ENCODE data around the gene SF3B1. TPM values are rescaled to one million over a fixed set of nuclear protein-coding genes. Genes with fewer than 3 reads are reported as not detected.
A peak's percentile ranks its signal among the peaks of the same experiment; 100 is the strongest.

The SF3B1 gene, protein sequence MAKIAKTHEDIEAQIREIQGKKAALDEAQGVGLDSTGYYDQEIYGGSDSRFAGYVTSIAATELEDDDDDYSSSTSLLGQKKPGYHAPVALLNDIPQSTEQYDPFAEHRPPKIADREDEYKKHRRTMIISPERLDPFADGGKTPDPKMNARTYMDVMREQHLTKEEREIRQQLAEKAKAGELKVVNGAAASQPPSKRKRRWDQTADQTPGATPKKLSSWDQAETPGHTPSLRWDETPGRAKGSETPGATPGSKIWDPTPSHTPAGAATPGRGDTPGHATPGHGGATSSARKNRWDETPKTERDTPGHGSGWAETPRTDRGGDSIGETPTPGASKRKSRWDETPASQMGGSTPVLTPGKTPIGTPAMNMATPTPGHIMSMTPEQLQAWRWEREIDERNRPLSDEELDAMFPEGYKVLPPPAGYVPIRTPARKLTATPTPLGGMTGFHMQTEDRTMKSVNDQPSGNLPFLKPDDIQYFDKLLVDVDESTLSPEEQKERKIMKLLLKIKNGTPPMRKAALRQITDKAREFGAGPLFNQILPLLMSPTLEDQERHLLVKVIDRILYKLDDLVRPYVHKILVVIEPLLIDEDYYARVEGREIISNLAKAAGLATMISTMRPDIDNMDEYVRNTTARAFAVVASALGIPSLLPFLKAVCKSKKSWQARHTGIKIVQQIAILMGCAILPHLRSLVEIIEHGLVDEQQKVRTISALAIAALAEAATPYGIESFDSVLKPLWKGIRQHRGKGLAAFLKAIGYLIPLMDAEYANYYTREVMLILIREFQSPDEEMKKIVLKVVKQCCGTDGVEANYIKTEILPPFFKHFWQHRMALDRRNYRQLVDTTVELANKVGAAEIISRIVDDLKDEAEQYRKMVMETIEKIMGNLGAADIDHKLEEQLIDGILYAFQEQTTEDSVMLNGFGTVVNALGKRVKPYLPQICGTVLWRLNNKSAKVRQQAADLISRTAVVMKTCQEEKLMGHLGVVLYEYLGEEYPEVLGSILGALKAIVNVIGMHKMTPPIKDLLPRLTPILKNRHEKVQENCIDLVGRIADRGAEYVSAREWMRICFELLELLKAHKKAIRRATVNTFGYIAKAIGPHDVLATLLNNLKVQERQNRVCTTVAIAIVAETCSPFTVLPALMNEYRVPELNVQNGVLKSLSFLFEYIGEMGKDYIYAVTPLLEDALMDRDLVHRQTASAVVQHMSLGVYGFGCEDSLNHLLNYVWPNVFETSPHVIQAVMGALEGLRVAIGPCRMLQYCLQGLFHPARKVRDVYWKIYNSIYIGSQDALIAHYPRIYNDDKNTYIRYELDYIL
- total RNA-seq (2013; cell fraction: nucleolus; rRNA removed): 1,461 and 1,609 TPM in 2 replicates
- total RNA-seq (2014; rRNA removed) (236 and 277 TPM in 2 replicates), total RNA-seq (2014; rRNA removed; fragmentation: Illumina TruSeq; extraction: Trizol) (241 and 248 TPM in 2 replicates), total RNA-seq (2021) (262 and 263 TPM in 2 replicates), polyA plus RNA-seq (2011; rRNA removed) (565 and 880 TPM in 2 replicates), polyA plus RNA-seq (2014; fragmentation: Illumina TruSeq; extraction: Trizol) (324 and 460 TPM in 2 replicates), polyA plus RNA-seq (2014; fragmentation: Nextera tagmentation; extraction: Ambion mirVana) (100 to 1,000 TPM; 163 to 170 TPM), polyA plus RNA-seq (2014; rRNA removed) (150 and 191 TPM in 2 replicates), polyA plus RNA-seq (2016; fragmentation: Nextera tagmentation; extraction: Ambion mirVana) (100 to 1,000 TPM; 232 to 246 TPM), polyA minus RNA-seq (2011; rRNA and poly(A)+ RNA removed) (301 and 769 TPM in 2 replicates), Bru-seq, nascent RNA (percentile 97 among the genes with signal in this experiment), BruChase-seq, experiment 1, labeled RNA remaining after a 6-hour chase (percentile 99 among the genes with signal in this experiment), BruChase-seq, experiment 2, labeled RNA remaining after a 2-hour chase (percentile 99 among the genes with signal in this experiment)
- 149 TPM for polyA plus RNA-seq (2011; ENCODE audit: low read depth)
- 149 and 276 TPM in 2 replicates for polyA plus RNA-seq (2011; cell fraction: cytosol; rRNA removed)
- 1,214 and 1,398 TPM in 2 replicates for polyA plus RNA-seq (2011; cell fraction: nucleus; rRNA removed)
- 229 and 264 TPM in 2 replicates for polyA plus RNA-seq (2012)
- polyA minus RNA-seq (2011; cell fraction: cytosol; rRNA and poly(A)+ RNA removed): 57.1 and 80.7 TPM in 2 replicates
- polyA minus RNA-seq (2011; cell fraction: nucleus; rRNA and poly(A)+ RNA removed): 245 and 280 TPM in 2 replicates
- long read RNA-seq, experiment 1, full-length matches to known transcripts: 44 of 162 reads
- long read RNA-seq, experiment 1, partial matches to known transcripts: 109 of 162 reads
- long read RNA-seq, experiment 1, other reads (novel, unspliced or antisense): 9 of 162 reads
- long read RNA-seq, experiment 2, full-length matches to known transcripts: 15 of 1,205 reads
- long read RNA-seq, experiment 2, partial matches to known transcripts: 1,165 of 1,205 reads
- long read RNA-seq, experiment 2, other reads (novel, unspliced or antisense): 25 of 1,205 reads

DNA sequence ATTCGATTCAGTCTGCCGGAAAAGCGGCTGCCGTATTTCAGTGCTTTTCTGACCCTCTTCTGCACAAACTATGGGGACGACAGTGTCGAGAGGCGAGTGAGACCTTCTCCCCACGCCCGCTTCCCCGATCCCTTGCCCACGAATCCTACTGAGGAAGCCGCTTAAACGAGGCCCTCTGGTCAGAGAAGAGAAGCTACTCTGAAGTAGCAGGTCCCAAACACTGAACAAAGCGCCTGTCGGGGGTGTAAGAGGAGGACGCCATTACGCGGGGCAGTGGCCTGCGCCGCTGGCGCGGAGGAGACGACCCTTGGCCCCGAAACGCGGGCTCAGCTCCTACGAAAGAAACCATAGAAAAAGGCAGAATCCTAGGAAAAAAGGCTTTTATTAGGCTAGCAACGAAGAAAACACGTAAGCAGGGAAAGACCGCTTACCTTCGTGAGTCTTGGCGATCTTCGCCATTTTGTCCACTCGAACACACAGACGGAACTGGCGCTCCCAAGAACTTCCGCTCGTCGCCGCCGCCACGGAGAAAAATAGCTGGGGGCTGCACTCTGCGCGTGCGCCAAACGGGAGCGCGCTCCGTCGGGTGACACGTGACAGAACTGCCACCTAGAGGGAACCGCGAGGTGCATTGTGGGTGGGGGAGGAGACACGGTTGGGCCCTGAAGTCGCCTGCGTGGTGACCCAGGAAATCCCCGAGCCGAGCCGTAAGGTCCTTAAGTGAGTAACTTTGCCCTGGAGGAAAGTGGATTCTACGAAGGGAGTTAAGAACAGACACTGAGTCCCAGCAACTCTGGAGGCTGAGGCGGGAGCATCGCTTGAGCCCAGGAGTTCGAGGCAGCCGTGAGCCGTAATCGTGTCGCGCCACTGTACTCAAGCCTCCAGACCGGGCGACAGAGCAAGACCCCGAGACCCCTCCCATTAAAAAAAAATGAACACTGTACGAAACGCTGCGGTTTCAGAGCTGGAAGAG, at the start of gene SF3B1:
SF3B1 (minus strand) TSS at position 488 of the 973 bp plus-strand sequence; CDS start at position 459, 29 bp downstream.
- 1% methylated on average over 74 of the region's 74 CpGs for WGBS (ENCODE audit: insufficient coverage, insufficient replicate concordance, low lambda C conversion rate, missing lambda C conversion rate)
- H2AFZ ChIP-seq (ENCODE audit: control insufficient read depth, low read depth, low read length): peak within 1 kb of the TSS; percentile 91
- POLR2A ChIA-PET: interaction anchor here (0.6 to 6.3 kb wide), 13 partner anchors 10 to 276 kb away, joined by 3 to 63 read pairs (median 3); partner anchors contain the start of genes COQ10B, HSPD1, HSPE1 and MARS2
- RAD21 ChIA-PET (ENCODE audit: unreplicated experiment): interaction anchor here (0.7 to 5.7 kb wide), 5 partner anchors 18 to 271 kb away, joined by 3 to 38 read pairs (median 4); partner anchors contain the start of genes COQ10B, HSPD1, HSPE1 and MARS2
- H3K4me3 ChIP-seq: peak within 1 kb of the TSS; percentile 92
- SMC1A ChIA-PET (ENCODE audit: uncharacterized antibody, unreplicated experiment): interaction anchor here (0.6 to 4.6 kb wide), 9 partner anchors 11 to 552 kb away, joined by 3 to 32 read pairs (median 5); partner anchors contain the start of genes COQ10B, HSPD1, HSPE1 and MOB4
- peak within 1 kb of the TSS; percentile 100 for H3K9ac ChIP-seq (ENCODE audit: control insufficient read depth, insufficient read depth, low read length)
- H3K79me2 ChIP-seq (ENCODE audit: control insufficient read depth, insufficient read depth, low read length): peaks cover 62% of the 10 kb centered on the region
- H3K36me3 ChIP-seq (ENCODE audit: control insufficient read depth in 2 of 2, insufficient read depth in 2 of 2, low read length in 1 of 2): peaks cover 0 to under 1% of the 10 kb centered on the region in 2 experiments; a peak in 1 of 4 replicates
- CTCF ChIA-PET: interaction anchor here (0.6 to 1.1 kb wide), 3 partner anchors 18 to 557 kb away, joined by 3 to 4 read pairs (median 3); partner anchors contain the start of gene COQ10B
- peak; percentile 56 for FAIRE-seq
- no peaks in the 10 kb centered on the region for H3K9me3 ChIP-seq (replicated peaks; ENCODE audit: control insufficient read depth, insufficient read depth, low read length)
- DNase-seq (ENCODE audit: low read depth, low spot score): peak; percentile 95
- H4K20me1 ChIP-seq (ENCODE audit: control insufficient read depth, insufficient read depth): peaks cover 1% of the 10 kb centered on the region
- H3K27ac ChIP-seq (ENCODE audit: control insufficient read depth, insufficient read depth): peak within 1 kb of the TSS; percentile 99
- no peaks in the 10 kb centered on the region for H3K27me3 ChIP-seq (replicated peaks in 1 of 2; ENCODE audit: control insufficient read depth in 2 of 2, insufficient read depth in 2 of 2, low read length in 1 of 2)
- peaks cover 4% of the 10 kb centered on the region; the same call in 1 of the 2 replicates for H3K4me1 ChIP-seq (ENCODE audit: control insufficient read depth, insufficient read depth, low read length)
- intact Hi-C loops (cut with micrococcal nuclease; ENCODE audit: unreplicated experiment) (loop anchor here (1.0 to 2.0 kb wide), 3 partner anchors 18 to 270 kb away; partner anchors contain the start of genes COQ10B, HSPD1 and MARS2), in situ Hi-C loops (cut with MboI) (no loop called here)
- peak; percentile 91 for ATAC-seq
- peak within 1 kb of the TSS; percentile 93 for H3K4me2 ChIP-seq (ENCODE audit: control insufficient read depth, insufficient read depth)
- BruUV-seq (replicated peaks): TSS peak; percentile 74
- TF ChIP-seq KLF5 (IDR thresholded peaks at IDR 0.05; ENCODE audit: partially characterized antibody): peak; percentile 53
- TF ChIP-seq, protein P1, sequence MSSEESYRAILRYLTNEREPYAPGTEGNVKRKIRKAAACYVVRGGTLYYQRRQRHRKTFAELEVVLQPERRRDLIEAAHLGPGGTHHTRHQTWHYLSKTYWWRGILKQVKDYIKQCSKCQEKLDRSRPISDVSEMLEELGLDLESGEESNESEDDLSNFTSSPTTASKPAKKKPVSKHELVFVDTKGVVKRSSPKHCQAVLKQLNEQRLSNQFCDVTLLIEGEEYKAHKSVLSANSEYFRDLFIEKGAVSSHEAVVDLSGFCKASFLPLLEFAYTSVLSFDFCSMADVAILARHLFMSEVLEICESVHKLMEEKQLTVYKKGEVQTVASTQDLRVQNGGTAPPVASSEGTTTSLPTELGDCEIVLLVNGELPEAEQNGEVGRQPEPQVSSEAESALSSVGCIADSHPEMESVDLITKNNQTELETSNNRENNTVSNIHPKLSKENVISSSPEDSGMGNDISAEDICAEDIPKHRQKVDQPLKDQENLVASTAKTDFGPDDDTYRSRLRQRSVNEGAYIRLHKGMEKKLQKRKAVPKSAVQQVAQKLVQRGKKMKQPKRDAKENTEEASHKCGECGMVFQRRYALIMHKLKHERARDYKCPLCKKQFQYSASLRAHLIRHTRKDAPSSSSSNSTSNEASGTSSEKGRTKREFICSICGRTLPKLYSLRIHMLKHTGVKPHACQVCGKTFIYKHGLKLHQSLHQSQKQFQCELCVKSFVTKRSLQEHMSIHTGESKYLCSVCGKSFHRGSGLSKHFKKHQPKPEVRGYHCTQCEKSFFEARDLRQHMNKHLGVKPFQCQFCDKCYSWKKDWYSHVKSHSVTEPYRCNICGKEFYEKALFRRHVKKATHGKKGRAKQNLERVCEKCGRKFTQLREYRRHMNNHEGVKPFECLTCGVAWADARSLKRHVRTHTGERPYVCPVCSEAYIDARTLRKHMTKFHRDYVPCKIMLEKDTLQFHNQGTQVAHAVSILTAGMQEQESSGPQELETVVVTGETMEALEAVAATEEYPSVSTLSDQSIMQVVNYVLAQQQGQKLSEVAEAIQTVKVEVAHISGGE (CRISPR knock-in tag; IDR thresholded peaks at IDR 0.05): no peak
- TF ChIP-seq EZH2 (IDR thresholded peaks at IDR 0.05; ENCODE audit: borderline replicate concordance, control insufficient read depth, low read depth, low read length): no peak
- TF ChIP-seq FOXM1 (IDR thresholded peaks at IDR 0.05; ENCODE audit: low read depth, low read length): no peak
- TF ChIP-seq GABPA (IDR thresholded peaks at IDR 0.05; ENCODE audit: low read depth): peak; percentile 89
- no peak for TF ChIP-seq HDAC2 (IDR thresholded peaks at IDR 0.05)
- no peak for TF ChIP-seq WRNIP1 (IDR thresholded peaks at IDR 0.05; ENCODE audit: borderline replicate concordance, low read depth, low read length)

All from GM12878 (cell line).